ENCODE results near the gene TMCO4. TPM values are rescaled to one million over a fixed set of nuclear protein-coding genes. Genes with fewer than 3 reads are reported as not detected.

TMCO4 gene
- total and polyA plus RNA-seq, 2 of the 4 experiments (the other 2 are of a cell fraction): 7.3 to 8.6 TPM

DNA sequence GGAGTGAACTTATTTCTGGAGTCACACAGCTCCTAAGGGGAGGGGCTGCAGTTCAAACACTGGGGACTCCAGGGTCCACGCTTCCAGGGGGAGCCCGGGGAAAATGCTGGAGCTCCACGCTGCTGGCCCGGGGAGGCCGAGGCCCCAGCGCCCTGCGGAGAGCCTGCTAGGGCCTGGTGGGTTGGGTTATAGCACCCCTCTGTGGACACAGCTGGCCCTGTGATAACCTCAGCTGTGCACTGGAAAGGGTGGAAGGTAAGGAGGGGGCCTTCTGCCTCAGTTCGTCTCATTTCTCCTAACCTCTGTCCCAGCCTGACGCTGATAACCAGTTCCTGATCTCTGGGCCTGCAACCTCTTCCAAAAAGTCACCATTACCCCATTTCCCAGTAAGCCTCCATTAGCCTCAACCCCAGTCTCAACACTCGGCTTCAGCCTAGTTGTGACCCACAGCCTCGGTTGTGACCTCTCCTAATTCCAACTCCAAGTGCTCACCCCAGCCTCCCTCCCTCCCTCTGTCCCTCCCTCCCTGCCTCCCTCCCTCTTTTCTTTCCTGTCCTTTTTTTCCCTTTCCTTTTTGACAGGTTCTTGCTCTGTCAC lies 148.5 kb downstream of the TMCO4 start:
- Histone ChIP-seq H3K27ac (ENCODE audit: insufficient read depth, low read length) (no peak overlapping the region), H3K9me3 (ENCODE audit: control insufficient read depth, insufficient read depth, low read length) (no peaks in the 10 kb centered on the region), H2BK5ac (ENCODE audit: low read depth, low read length, poor library complexity, severe bottlenecking) (no peak overlapping the region), H2BK20ac (ENCODE audit: low read depth, low read length) (no peak overlapping the region), H3K4me2 (ENCODE audit: low read depth, low read length) (no peak overlapping the region), H4K5ac (ENCODE audit: low read depth, low read length) (no peak overlapping the region), H3K23ac (ENCODE audit: low read depth, low read length) (no peak overlapping the region), H2AFZ (replicated peaks; ENCODE audit: low read length, poor library complexity) (peak overlapping the region; percentile 70), H4K91ac (ENCODE audit: insufficient read depth, low read depth, low read length) (no peak overlapping the region), H3K36me3 (ENCODE audit: control insufficient read depth, insufficient read depth, low read length) (peaks cover 6% of the 10 kb centered on the region; the same call in 1 of the 2 replicates), H3K4me3 (ENCODE audit: insufficient read depth, low read depth, low read length) (no peak overlapping the region), H3K14ac (replicated peaks; ENCODE audit: low read depth, low read length) (0 out of 2 replicates have a peak overlapping the region, but pooled peaks have one; percentile 18), H2AK9ac (replicated peaks; ENCODE audit: low read depth, low read length, poor library complexity) (peak overlapping the region; percentile 77), H2BK15ac (ENCODE audit: low read depth, low read length) (no peak overlapping the region), H3K27me3 (ENCODE audit: control insufficient read depth, insufficient read depth, low read length) (no peaks in the 10 kb centered on the region), H3K4ac (ENCODE audit: low read depth, low read length) (peak overlapping the region; percentile 23), H4K8ac (ENCODE audit: low read depth in 2 of 2, low read length in 2 of 2) (peak overlapping the region in 1 of 2 experiments; percentile 34; a peak in 1 of 4 replicates), H3K4me1 (ENCODE audit: control insufficient read depth, insufficient read depth, low read length) (peaks cover 12% of the 10 kb centered on the region; the same call in 1 of the 2 replicates), H2BK120ac (ENCODE audit: low read depth, low read length) (0 out of 2 replicates have a peak overlapping the region, but pooled peaks have one; percentile 30), H3K18ac (ENCODE audit: low read depth, low read length) (no peak overlapping the region), H4K20me1 (ENCODE audit: insufficient read depth, low read length) (peaks cover 61% of the 10 kb centered on the region), H3K9ac (ENCODE audit: low read depth, low read length) (no peak overlapping the region), H3K79me1 (ENCODE audit: low read depth in 1 of 2, low read length in 2 of 2) (peaks cover 4 to 61% of the 10 kb centered on the region in 2 experiments; a peak in 2 of 4 replicates), H3K9me1 (ENCODE audit: insufficient read depth, low read length) (no peaks in the 10 kb centered on the region), H2AK5ac (ENCODE audit: low read depth, low read length) (no peak overlapping the region; the same call in 1 of the 2 replicates), H3K56ac (ENCODE audit: extremely low read depth, insufficient read depth, low read length) (no peak overlapping the region)
- ChIA-PET POLR2A (ENCODE audit: unreplicated experiment) (no interaction called here), CTCF (interaction anchor here (0.5 to 1.1 kb wide), 10 partner anchors 9 to 308 kb away, joined by 3 to 6 read pairs (median 3); no protein-coding TSS in a partner anchor)
- no peak for TF ChIP-seq MAFK (IDR thresholded peaks at IDR 0.05; ENCODE audit: low read depth, low read length)
- TF ChIP-seq RAD21 (IDR thresholded peaks at IDR 0.05; ENCODE audit: low read length): peak; percentile 91
- TF ChIP-seq, protein P1, sequence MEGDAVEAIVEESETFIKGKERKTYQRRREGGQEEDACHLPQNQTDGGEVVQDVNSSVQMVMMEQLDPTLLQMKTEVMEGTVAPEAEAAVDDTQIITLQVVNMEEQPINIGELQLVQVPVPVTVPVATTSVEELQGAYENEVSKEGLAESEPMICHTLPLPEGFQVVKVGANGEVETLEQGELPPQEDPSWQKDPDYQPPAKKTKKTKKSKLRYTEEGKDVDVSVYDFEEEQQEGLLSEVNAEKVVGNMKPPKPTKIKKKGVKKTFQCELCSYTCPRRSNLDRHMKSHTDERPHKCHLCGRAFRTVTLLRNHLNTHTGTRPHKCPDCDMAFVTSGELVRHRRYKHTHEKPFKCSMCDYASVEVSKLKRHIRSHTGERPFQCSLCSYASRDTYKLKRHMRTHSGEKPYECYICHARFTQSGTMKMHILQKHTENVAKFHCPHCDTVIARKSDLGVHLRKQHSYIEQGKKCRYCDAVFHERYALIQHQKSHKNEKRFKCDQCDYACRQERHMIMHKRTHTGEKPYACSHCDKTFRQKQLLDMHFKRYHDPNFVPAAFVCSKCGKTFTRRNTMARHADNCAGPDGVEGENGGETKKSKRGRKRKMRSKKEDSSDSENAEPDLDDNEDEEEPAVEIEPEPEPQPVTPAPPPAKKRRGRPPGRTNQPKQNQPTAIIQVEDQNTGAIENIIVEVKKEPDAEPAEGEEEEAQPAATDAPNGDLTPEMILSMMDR (conservative IDR thresholded peaks at IDR 0.05; ENCODE audit: low read depth, low read length): peak; percentile 84
- TF ChIP-seq CHD1 (IDR thresholded peaks at IDR 0.05; ENCODE audit: low read depth, low read length): no peak
- TF ChIP-seq MAZ (IDR thresholded peaks at IDR 0.05; ENCODE audit: borderline replicate concordance, low read depth, low read length): peak; percentile 24; the same call in 1 of the 2 replicates
- TF ChIP-seq SMC3 (IDR thresholded peaks at IDR 0.05; ENCODE audit: low read depth, low read length): peak; percentile 82
- TF ChIP-seq MXI1 (IDR thresholded peaks at IDR 0.05; ENCODE audit: borderline replicate concordance, low read depth, low read length): no peak
- 43% methylated on average over 1 of the region's 11 CpGs; no CpG with 5 or more reads in 1 of the 2 experiments for WGBS, 2 experiments (ENCODE audit: extremely low coverage in 2 of 2, insufficient read length in 1 of 2)
- ATAC-seq (ENCODE audit: low read depth): peak; percentile 88
- in situ Hi-C loops (cut with MboI; ENCODE audit: low sequenced_read_pairs) (loop anchor here (5.0 kb wide), 2 partner anchors 259 to 399 kb away; partner anchors contain the start of genes EMC1 and MRTO4), dilution Hi-C loops (cut with HindIII; ENCODE audit: low sequenced_read_pairs, unreplicated experiment) (no loop called here), intact Hi-C loops (cut with micrococcal nuclease) (loop anchor here (1.0 to 5.0 kb wide), 3 partner anchors 260 to 399 kb away; partner anchors contain the start of genes EMC1 and MRTO4)
- DNase-seq: peak; percentile 47
- no TSS peak for BruUV-seq (replicated peaks)
